Kidney epithelial cell (primary cell): Measurements from ENCODE around the gene THSD4. TPM values are rescaled to one million over a fixed set of nuclear protein-coding genes. Genes with fewer than 3 reads are reported as not detected.

Experiments used
- DNase-seq: peaks from one replicate; pipeline ENCODE4 v3.0.0-alpha.2; 2010; ENCODE audit warnings: low read depth
- H3K27me3 ChIP-seq: 2 replicates; pipeline ENCODE4 v1.6.0; 2011; ENCODE audit warnings: low read length; ENCODE audit not compliant: control insufficient read depth, insufficient read depth
- H3K36me3 ChIP-seq: 2 replicates; pipeline ENCODE4 v1.5.1; 2011; ENCODE audit warnings: low read length; ENCODE audit not compliant: control insufficient read depth, insufficient read depth
- H3K4me3 ChIP-seq: 2 replicates; pipeline ENCODE4 v1.5.1; 2011; ENCODE audit warnings: low read depth, mild to moderate bottlenecking, control low read depth, low read length
- total RNA-seq: library from RNA; depleted of rRNA; stranded (reverse); fragments of >200 nt; gene quantifications from 2 replicates; pipeline ENCODE4 v1.2.3, GENCODE V29; 2015
- TF ChIP-seq, protein P1 (sequence below): IDR thresholded peaks from 2 replicates; pipeline ENCODE4 v1.5.1; 2011; ENCODE audit warnings: mild to moderate bottlenecking, moderate library complexity, low read length, control low read depth, inconsistent platforms; ENCODE audit not compliant: insufficient read depth, poor library complexity, severe bottlenecking

The THSD4 gene
- total RNA-seq, 1 donor from 2014 or later: 17.7 TPM

DNA sequence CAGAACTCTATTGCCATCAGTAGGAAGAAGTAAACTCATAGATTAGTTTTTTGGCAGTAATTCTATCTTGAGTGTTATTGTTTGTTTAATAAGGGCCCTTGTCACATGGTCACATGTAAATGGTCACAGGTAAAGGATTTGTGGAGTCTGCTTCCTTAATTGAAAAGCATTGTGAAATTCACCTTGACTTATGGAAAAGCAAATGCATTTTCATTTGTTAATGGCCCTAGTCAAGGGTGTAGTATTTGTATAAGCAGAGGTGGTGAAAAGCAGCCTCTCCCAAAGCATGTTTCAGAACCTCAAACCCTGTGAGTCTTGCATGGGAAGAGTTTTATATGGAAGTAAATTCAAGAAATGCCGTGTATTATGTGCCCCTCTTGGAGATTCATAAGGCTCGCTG lies 497.6 kb downstream of the THSD4 start:
- Histone ChIP-seq H3K36me3 (no peaks in the 10 kb centered on the region), H3K4me3 (no peak overlapping the region), H3K27me3 (no peaks in the 10 kb centered on the region)
- TF ChIP-seq, protein P1, sequence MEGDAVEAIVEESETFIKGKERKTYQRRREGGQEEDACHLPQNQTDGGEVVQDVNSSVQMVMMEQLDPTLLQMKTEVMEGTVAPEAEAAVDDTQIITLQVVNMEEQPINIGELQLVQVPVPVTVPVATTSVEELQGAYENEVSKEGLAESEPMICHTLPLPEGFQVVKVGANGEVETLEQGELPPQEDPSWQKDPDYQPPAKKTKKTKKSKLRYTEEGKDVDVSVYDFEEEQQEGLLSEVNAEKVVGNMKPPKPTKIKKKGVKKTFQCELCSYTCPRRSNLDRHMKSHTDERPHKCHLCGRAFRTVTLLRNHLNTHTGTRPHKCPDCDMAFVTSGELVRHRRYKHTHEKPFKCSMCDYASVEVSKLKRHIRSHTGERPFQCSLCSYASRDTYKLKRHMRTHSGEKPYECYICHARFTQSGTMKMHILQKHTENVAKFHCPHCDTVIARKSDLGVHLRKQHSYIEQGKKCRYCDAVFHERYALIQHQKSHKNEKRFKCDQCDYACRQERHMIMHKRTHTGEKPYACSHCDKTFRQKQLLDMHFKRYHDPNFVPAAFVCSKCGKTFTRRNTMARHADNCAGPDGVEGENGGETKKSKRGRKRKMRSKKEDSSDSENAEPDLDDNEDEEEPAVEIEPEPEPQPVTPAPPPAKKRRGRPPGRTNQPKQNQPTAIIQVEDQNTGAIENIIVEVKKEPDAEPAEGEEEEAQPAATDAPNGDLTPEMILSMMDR: no peak
- no peak for DNase-seq

DNA sequence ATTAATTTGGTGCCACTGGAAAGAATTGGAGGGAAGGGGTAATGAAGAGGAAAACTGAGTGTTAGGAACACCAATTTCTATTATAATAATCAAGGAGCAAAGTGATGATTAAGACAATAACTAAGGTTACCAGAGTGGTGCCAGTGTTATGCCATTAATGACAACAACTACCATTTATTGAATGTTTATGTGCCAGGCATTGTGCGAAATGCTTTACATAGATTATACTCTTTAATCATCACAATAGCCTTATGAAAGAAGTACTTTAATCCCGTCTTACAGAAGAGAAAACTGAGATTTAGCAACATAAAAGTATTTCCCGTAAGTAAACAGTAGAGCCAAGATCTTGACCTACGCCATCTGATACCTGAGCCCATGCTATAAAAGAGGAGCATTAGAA lies 507.8 kb downstream of the THSD4 start:
- Histone ChIP-seq H3K4me3 (no peak overlapping the region), H3K27me3 (no peaks in the 10 kb centered on the region), H3K36me3 (no peaks in the 10 kb centered on the region)
- TF ChIP-seq, protein P1: no peak
- no peak for DNase-seq

DNA sequence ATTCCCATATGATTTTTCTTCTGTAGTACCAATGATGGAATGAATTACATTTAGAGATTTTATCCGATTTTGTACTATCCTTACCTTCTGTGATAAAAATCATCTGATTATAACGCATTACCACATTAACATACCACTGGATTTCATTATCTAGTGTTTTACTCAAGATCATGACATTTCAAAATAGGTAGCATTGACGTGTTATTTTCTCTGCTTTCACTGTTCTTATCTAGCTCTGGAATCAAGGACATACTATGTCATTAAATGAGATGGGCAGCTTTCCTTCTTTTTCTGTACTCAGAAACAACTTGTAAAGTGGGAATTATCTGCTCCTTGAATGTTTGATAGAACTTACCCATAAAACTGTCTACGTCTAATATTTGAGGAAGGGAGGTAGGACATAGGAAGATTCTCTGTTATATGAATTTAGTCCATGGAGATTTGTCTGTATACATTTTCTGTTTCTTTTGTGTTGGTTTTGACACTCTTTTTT lies 511.4 kb downstream of the THSD4 start:
- no peak overlapping the region for H3K4me3 ChIP-seq
- no peak for DNase-seq
- TF ChIP-seq, protein P1: no peak
- no peaks in the 10 kb centered on the region for H3K27me3 ChIP-seq
- H3K36me3 ChIP-seq: peaks cover 1% of the 10 kb centered on the region

DNA sequence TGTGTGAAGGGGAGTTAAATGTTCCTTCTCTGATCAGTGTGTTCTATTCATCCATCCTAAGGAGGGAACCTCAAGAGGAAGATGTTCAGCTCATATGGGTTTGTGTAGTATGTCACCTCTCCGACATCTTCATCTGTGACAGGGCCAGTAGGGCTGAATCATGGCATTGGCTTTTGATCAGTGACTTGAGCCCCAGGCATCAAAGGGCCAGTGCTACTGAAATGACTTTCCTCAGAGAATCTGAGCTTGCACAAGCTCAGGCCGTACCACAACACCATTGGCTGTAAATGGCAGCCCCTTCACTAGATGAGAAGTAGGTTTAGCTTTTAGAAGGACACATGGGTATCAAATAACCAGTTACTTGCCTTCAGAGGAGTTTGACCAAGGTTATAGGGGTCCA lies 511.9 kb downstream of the THSD4 start:
- no peak overlapping the region for H3K4me3 ChIP-seq
- no peaks in the 10 kb centered on the region for H3K27me3 ChIP-seq
- TF ChIP-seq, protein P1: no peak
- no peak for DNase-seq
- peaks cover 1% of the 10 kb centered on the region for H3K36me3 ChIP-seq

DNA sequence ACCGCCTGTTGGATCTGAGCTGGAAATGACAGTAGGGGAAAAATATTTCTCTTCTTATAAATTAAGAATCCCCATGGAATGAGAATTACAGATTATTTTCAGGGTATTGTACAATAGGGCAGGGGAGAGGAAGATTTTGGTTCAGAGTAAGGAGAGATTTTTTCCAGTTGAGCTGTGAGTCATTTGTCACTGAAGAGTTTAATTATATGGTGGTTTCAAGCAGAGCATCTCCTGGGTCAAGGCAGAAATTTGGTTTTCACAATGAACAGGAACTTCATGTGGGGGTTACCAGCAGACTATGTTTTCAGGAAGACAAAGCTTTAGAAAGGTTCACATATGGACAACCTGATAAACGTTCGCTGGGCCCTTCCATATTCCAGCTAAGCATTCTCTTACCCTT lies 512.3 kb downstream of the THSD4 start:
- DNase-seq: no peak
- H3K36me3 ChIP-seq: peaks cover 1% of the 10 kb centered on the region
- TF ChIP-seq, protein P1: no peak
- H3K27me3 ChIP-seq: no peaks in the 10 kb centered on the region
- H3K4me3 ChIP-seq: no peak overlapping the region

DNA sequence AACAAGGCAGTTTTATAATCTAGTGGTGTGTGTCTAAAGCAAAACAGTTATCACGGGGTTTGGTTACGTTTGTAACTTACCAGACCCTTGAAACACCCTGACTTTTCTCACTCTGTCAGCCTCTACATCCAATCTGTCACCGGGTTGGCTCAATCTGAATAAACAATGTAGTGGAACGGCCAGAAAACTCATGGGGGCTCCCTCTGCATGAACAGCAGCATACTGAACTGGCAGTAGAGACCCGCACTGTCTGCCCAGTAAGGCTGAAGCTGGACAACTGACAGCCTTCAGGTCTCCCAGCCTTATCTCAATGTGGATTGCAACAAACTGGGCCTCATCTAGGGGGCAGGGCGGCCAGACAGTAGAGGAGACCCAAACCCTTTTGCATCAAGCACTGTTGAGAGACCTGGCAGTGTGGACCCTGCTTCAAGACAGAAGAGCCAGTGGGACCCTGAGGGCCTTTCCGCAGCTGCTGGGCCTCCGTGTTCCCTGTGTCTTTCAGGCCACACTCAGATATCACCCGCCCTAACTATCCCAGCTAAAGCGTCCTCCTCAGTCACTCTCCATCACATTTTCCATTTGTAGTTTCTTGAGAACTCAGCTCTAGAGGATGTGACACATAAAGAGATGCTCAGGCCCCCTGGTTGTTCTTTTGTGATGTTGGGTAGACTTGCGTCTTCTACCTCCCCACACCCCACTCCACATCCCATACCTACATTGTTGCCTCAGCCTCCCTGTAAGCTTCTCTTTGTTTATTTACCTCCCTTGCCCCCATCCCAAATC lies 513.9 kb downstream of the THSD4 start:
- TF ChIP-seq, protein P1: no peak
- H3K36me3 ChIP-seq: peaks cover 1% of the 10 kb centered on the region
- no peak for DNase-seq

More for the DNA sequence above, 513.9 kb downstream of the THSD4 start:
- Histone ChIP-seq H3K27me3 (no peaks in the 10 kb centered on the region), H3K4me3 (no peak overlapping the region)
